ENCODE data around the gene NOTCH4.

NOTCH4 gene

GRCh38 chr6:32163559-32164258, 60.2 kb downstream of the NOTCH4 start:
- DNase-seq (ENCODE audit: low read depth) = no peak

GRCh38 chr6:32158052-32158451, 65.8 kb downstream of the NOTCH4 start:
- DNase-seq (ENCODE audit: low read depth) = no peak

GRCh38 chr6:32156891-32157290, 67.0 kb downstream of the NOTCH4 start:
- DNase-seq (ENCODE audit: low read depth) = no peak

GRCh38 chr6:32154514-32155161, 69.2 kb downstream of the NOTCH4 start:
- DNase-seq (ENCODE audit: low read depth) = peak; percentile 80

- DNase-seq (ENCODE audit: low read depth) = peak; percentile 94
Observed at GRCh38 chr6:32153564-32154513, 70.0 kb downstream of the NOTCH4 start, which contains the start of gene PPT2. Gene PPT2 (plus strand): TSS chr6:32154141. CDS start chr6:32154595, 454 bp downstream.

GRCh38 chr6:32152769-32153563, 70.9 kb downstream of the NOTCH4 start:
- peak; percentile 64 for DNase-seq (ENCODE audit: low read depth)

GRCh38 chr6:32151863-32152768, 71.8 kb downstream of the NOTCH4 start, which contains the start of gene PRRT1:
Gene PRRT1 (minus strand): TSS chr6:32151939. CDS start chr6:32151827, 112 bp downstream.
- peak; percentile 34 for DNase-seq (ENCODE audit: low read depth)

GRCh38 chr6:32151181-32151862, 72.5 kb downstream of the NOTCH4 start:
- DNase-seq (ENCODE audit: low read depth) = no peak

GRCh38 chr6:32149932-32150870, 73.7 kb downstream of the NOTCH4 start:
- no peak for DNase-seq (ENCODE audit: low read depth)

- DNase-seq (ENCODE audit: low read depth) = no peak
Observed at GRCh38 chr6:32149092-32149755, 74.6 kb downstream of the NOTCH4 start.

- DNase-seq (ENCODE audit: low read depth) = no peak
Observed at GRCh38 chr6:32148289-32149091, 75.4 kb downstream of the NOTCH4 start.

GRCh38 chr6:32147401-32148132, 76.3 kb downstream of the NOTCH4 start:
- DNase-seq (ENCODE audit: low read depth) = no peak

GRCh38 chr6:32146687-32147086, 77.2 kb downstream of the NOTCH4 start:
- DNase-seq (ENCODE audit: low read depth) = no peak

- DNase-seq (ENCODE audit: low read depth) = no peak
Observed at GRCh38 chr6:32146287-32146686, 77.6 kb downstream of the NOTCH4 start.
